ENCODE results near the gene CCR7.

The CCR7 gene

DNA sequence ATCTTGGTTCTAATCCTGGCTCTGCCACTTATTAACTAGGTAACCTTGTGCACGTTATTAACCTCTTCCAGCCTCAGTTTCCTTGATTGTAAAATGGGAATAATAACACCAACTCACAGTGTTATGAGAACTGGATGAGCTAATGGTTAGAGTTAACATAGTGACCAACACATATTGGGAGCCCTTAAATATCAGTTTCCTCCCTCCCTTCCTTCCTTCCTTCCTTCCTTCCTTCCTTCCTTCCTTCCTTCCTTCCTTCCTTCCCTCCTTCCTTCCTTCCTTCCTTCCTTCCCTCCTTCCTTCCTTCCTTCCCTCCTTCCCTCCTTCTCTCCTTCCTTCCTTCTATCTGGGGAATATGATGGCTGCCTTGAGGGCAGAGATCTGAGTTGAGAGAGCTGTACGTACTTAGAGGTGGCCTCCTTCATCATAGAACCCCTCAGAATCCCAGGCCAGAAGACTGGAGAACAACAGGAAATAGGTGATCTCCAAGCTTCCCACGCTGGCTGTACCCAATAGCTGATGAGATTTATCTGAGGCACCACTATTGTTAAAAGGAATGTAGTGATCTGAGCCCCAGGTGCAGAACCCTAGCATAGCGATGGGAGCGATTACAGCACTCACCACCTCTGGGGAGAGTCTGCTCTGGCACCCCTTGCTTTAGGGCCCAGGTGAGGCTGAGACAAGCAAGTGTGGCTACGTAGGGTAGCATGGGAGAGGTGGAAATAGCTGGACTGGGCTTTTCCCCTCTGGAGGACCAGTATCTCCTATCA, 26.2 kb downstream of the CCR7 start:
- TF ChIP-seq, protein P1, sequence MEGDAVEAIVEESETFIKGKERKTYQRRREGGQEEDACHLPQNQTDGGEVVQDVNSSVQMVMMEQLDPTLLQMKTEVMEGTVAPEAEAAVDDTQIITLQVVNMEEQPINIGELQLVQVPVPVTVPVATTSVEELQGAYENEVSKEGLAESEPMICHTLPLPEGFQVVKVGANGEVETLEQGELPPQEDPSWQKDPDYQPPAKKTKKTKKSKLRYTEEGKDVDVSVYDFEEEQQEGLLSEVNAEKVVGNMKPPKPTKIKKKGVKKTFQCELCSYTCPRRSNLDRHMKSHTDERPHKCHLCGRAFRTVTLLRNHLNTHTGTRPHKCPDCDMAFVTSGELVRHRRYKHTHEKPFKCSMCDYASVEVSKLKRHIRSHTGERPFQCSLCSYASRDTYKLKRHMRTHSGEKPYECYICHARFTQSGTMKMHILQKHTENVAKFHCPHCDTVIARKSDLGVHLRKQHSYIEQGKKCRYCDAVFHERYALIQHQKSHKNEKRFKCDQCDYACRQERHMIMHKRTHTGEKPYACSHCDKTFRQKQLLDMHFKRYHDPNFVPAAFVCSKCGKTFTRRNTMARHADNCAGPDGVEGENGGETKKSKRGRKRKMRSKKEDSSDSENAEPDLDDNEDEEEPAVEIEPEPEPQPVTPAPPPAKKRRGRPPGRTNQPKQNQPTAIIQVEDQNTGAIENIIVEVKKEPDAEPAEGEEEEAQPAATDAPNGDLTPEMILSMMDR (IDR thresholded peaks at IDR 0.05; ENCODE audit: extremely low read depth, insufficient read depth, missing control alignments): no peak
- in situ Hi-C loops (cut with MboI; ENCODE audit: low pct_unique_long_range_greater_than_20kb, low sequenced_read_pairs, unreplicated experiment): loop anchor here (10.0 kb wide), 1 partner anchor 174 kb away; the partner anchor contains the start of gene GJD3
- DNase-seq (ENCODE audit: low spot score): no peak

DNA sequence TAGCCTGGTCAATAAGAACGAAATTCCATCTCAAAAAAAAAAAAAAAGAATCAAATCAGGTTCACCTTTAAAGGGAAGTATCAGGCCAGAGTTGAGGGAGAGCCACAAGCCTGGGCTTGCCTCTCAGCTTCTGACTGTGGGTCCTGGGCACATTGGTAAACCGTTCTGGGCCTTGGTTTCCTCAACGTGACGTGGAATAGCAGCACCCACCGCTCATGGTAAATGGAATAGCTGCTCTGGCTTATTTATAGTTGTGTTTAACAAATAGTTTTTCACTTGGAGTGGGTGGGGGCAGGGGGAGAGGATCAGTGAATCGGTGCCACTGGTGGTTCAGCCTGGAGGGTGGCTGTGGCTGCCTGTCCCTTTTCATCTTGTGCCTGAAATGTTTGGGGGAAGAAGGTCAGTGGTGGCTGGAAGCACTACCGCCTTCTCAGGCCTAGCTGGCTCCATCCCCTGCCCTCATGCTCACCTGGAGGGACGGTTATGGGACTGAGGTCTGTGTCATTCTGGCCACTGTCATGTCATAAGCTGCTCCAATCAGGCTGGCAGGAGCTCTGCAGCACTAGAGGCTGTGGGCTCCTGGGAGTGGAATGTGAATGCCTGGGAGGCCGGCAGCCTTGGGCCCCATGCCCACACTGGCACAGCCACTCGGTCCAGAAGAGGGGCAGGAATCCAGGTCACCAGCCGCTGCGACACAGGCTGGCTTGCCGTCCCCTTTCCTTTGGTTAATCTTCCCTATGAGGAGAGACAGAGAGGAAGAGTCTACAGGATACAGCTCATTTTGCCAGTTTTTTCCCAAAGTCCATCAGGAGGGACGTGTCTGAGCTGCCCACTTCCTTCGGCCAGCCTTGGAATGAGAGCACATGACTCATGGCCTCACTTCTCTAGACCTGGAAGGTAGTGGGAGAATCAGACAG, 27.0 kb downstream of the CCR7 start:
- in situ Hi-C loops (cut with MboI; ENCODE audit: low pct_unique_long_range_greater_than_20kb, low sequenced_read_pairs, unreplicated experiment): loop anchor here (10.0 kb wide), 1 partner anchor 173 kb away; the partner anchor contains the start of gene GJD3
- TF ChIP-seq, protein P1 (IDR thresholded peaks at IDR 0.05; ENCODE audit: extremely low read depth, insufficient read depth, missing control alignments): no peak
- no peak for DNase-seq (ENCODE audit: low spot score)

DNA sequence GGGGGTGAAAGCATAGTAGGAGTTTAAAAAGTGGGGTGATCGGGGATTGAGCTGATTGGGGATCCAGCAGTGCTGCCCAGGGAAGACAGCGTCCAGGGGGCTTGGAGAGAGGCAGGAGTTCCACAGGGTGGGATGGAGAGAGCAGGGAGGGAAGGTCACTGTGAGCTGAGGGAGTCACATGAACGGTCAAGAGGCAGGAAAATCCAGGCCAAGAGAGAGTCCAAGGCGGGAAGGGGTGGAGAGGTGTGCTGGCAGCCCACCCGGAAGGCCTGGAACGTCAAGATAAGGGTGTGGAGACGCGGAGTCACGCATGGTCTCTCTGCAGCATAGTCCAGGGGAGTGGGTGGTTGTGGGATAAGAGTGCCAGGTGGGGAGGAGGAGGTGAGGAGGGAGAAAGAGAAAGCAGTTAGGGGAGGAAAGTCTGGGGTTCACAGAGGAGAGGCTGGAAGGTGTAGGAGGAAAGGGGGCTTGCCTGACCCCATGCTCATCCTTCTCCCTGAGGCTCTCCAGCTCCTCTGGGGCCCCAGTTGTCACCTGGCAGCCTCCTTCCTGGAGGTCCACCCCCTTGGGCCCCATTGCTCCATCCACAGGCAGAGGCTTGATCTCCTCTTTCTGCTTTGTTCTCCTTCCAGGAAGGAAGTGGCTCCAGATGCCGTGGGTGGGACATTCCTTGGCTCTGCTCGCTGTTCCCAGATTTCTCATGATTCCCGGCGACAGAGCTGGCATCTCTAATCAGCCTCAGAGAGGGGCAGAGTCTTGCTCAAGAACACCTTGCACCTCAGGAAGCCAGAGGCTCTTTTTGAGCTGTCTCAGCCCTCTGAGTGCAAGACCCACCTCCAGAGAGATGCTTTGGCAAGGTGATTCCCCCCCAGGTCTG, 28.7 kb downstream of the CCR7 start:
- TF ChIP-seq, protein P1 (IDR thresholded peaks at IDR 0.05; ENCODE audit: extremely low read depth, insufficient read depth, missing control alignments): no peak
- DNase-seq (ENCODE audit: low spot score): no peak
- in situ Hi-C loops (cut with MboI; ENCODE audit: low pct_unique_long_range_greater_than_20kb, low sequenced_read_pairs, unreplicated experiment): loop anchor here (10.0 kb wide), 1 partner anchor 172 kb away; the partner anchor contains the start of gene GJD3

DNA sequence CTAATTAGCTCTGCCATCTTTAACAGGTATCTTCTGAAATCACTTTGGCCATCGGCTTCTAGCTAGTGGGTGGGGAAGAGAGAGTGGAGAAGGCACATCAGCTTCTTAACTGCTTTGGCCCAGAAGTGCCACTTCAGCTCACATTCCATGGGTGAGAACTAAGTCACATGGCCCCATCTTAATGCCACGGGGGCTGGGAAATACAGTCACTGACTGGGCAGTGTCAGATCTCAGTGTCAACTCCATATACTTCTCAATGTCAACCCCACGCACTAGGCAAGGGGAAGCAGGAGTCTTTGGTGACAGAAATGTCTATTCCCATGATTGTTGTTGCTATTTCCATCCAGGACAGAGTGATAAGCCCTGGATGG, 29.4 kb downstream of the CCR7 start:
- no peak for DNase-seq (ENCODE audit: low spot score)
- in situ Hi-C loops (cut with MboI; ENCODE audit: low pct_unique_long_range_greater_than_20kb, low sequenced_read_pairs, unreplicated experiment): loop anchor here (10.0 kb wide), 1 partner anchor 171 kb away; the partner anchor contains the start of gene GJD3
- TF ChIP-seq, protein P1 (IDR thresholded peaks at IDR 0.05; ENCODE audit: extremely low read depth, insufficient read depth, missing control alignments): no peak

DNA sequence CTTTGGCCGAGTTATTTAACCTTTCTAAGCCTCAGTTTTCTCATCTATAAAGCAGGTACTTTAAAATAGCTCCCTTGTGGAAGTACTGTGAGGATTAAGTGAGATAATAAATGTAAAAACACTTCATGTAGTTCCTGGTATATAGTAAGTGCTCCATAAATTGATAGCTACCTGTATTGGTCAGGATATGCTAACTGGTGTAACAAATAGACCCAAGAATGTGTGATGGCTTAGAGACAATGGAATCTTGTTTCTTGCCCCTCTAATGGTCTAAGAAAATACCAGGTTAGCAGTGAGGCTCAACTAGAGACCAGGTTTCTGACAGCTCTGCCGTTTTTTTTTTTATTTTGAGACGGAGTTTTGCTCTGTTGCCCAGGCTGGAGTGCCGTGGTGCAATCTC, 29.8 kb downstream of the CCR7 start:
- DNase-seq (ENCODE audit: low spot score): no peak
- in situ Hi-C loops (cut with MboI; ENCODE audit: low pct_unique_long_range_greater_than_20kb, low sequenced_read_pairs, unreplicated experiment): loop anchor here (10.0 kb wide), 1 partner anchor 171 kb away; the partner anchor contains the start of gene GJD3
- TF ChIP-seq, protein P1 (IDR thresholded peaks at IDR 0.05; ENCODE audit: extremely low read depth, insufficient read depth, missing control alignments): no peak
